Heart right ventricle (tissue), 16 donors: Measurements from ENCODE around the gene TCEAL6. TPM values are rescaled to one million over a fixed set of nuclear protein-coding genes. Genes with fewer than 3 reads are reported as not detected.
"Not testable (repeated sequence)": the region's sequence is repeated elsewhere in the genome, so short reads cannot be mapped to it uniquely, and the experiment has no call there.

Source experiments
- ATAC-seq, 8 donors: fragments of 200-7000 bp; cut with Tn5 transposase; one replicate each; pipeline ENCODE4 v1.9.1; 2020; ENCODE audit warnings: mild to moderate bottlenecking in 8 of 8, moderate library complexity in 8 of 8, moderate number of reproducible peaks in 1 of 8
- DNase-seq, 2 donors: peaks; one replicate each; pipeline ENCODE4 v3.0.0-alpha.2; 2020
- H3K27ac ChIP-seq, 10 donors: fragments of 200-600 bp; sonication (generic) in 2 of 10; one replicate each; pipeline versions ENCODE4 v1.5.0 to v1.8.0; 2020 to 2022; ENCODE audit warnings: mild to moderate bottlenecking in 3 of 10
- H3K27me3 ChIP-seq, 7 donors: fragments of 200-600 bp; one replicate each; pipeline ENCODE4 v1.8.0; 2021 to 2022; ENCODE audit warnings: mild to moderate bottlenecking in 2 of 7
- H3K36me3 ChIP-seq, 9 donors: fragments of 200-600 bp; sonication (generic) in 1 of 9; one replicate each; pipeline versions ENCODE4 v1.5.0 to v1.8.0; 2020 to 2022; ENCODE audit warnings: mild to moderate bottlenecking in 2 of 9
- H3K4me1 ChIP-seq, 9 donors: fragments of 200-600 bp; sonication (generic) in 1 of 9; one replicate each; pipeline versions ENCODE4 v1.5.0 to v1.8.0; 2020 to 2022; ENCODE audit warnings: mild to moderate bottlenecking in 4 of 9
- H3K4me3 ChIP-seq, 10 donors: fragments of 200-600 bp; sonication (generic) in 2 of 10; one replicate each; pipeline versions ENCODE4 v1.5.0 to v1.8.0; 2020 to 2022; ENCODE audit warnings: mild to moderate bottlenecking in 7 of 10, moderate library complexity in 2 of 10
- H3K9me3 ChIP-seq, 11 donors: fragments of 200-600 bp in 10 of 11; sonication (generic) in 2 of 11; one replicate each; pipeline versions ENCODE4 v1.5.0 to v1.8.0; 2013 to 2022; ENCODE audit warnings: mild to moderate bottlenecking in 2 of 11, control low read depth in 1 of 11, moderate library complexity in 1 of 11
- CTCF ChIP-seq, 9 donors: fragments of 200-600 bp; sonication (generic) in 2 of 9; IDR thresholded peaks; one replicate each; pipeline versions ENCODE4 v1.5.0 to v1.8.0; 2021 to 2022; ENCODE audit warnings: antibody characterized with exemption in 9 of 9, mild to moderate bottlenecking in 5 of 9, moderate library complexity in 1 of 9
- WGBS, 2 donors: extraction: QIAGEN DNeasy Blood & Tissue Kit; methylation state at CpG; one replicate each; pipeline ENCODE4 v1.1.7; 2013; ENCODE audit warnings: inconsistent platforms in 1 of 2; 5-methylcytosine and 5-hydroxymethylcytosine counted together
- intact Hi-C, 10 donors: fragments of 100-400 bp; cut with DNase I; formaldehyde crosslinking; loops; one replicate each; pipeline versions ENCODE4 v1.11.1 to v1.14.2; 2022
- long read RNA-seq, 3 donors: library from polyadenylated mRNA; unstranded; transcript quantifications; one replicate each; pipeline ENCODE4 v2.0.0, GENCODE V29; 2020 to 2021
- polyA plus RNA-seq, 2 donors: library from polyadenylated mRNA; stranded (reverse); fragments of 200-250 nt; gene quantifications; one replicate each; pipeline ENCODE4 v1.2.3, GENCODE V29; 2013
- total RNA-seq, 10 donors: library from RNA; stranded (reverse); fragmentation: NEBNext Ultra II Directional in 3 of 10; extraction: Animal tissue kit (Norgen Biotek cat#: 25700) in 3 of 10; gene quantifications; one replicate each; pipeline versions ENCODE4 v1.2.1 to v1.2.4, GENCODE V29; 2021 to 2023
- donor health status: Arrhythmogenic right ventricular cardiomyopathy.
- donor health status: ischemic (EF 13 %, LVEDD 7.1; RV severe dilation, severe dysfunction).
- donor health status: healthy with polysubstance abuse.
- donor health status: DM: no; HTN: yes; CAD: no.
- donor health status: DM: no; HTN: no; CAD: no.
- donor health status: ischemic (EF 25% LVEDD 6.9; RV normal size, moderate dysfunction).
- donor health status: ischemic (EF 25% LVEDD 5.7; RV mildly dilated, moderate dysfunction).
- donor health status: healthy.
- donor health status: DM: yes; HTN: yes; CAD: no.
- donor health status: Ischemic cardiomyopathy.
- donor health status: ischemic (EF 35%, LVEDD 5.7; RV mildly dilated, moderate dysfunction).
- donor health status: nonischemic (EF 11% LVEDD 7.7; RV severe dilation, severe dysfunction).
- donor health status: DM: yes; HTN: yes; CAD: no.
- donor health status: PGD.
- donor health status: ischemic (EF 29% LVEDD 5.4; RV normal size, mild dysfunction).
- donor health status: nonischemic (EF 23%, LVEDD 6.1; RV moderate dilation, normal function).

TCEAL6 gene
- total RNA-seq (not detected), polyA plus RNA-seq (not detected)
- long read RNA-seq, donor 1 = 0 reads
- long read RNA-seq, donor 2 = 0 reads
- long read RNA-seq, donor 3 = 0 reads

GRCh38 chrX:102142274-102142673, at the start of gene TCEAL6:
TCEAL6 (minus strand) TSS chrX:102142481.
- ATAC-seq, H3K4me1 ChIP-seq, H3K36me3 ChIP-seq, H3K27ac ChIP-seq, DNase-seq, H3K9me3 ChIP-seq, intact Hi-C loops, H3K4me3 ChIP-seq: not testable (repeated sequence)
- peaks cover 0 to 85% (median 2%) of the 10 kb centered on the region in 7 donors for H3K27me3 ChIP-seq
- WGBS, 2 donors = 1 to 3% methylated on average over 7 to 19 of the region's 31 CpGs

GRCh38 chrX:102185967-102186720, 43.9 kb upstream of the TCEAL6 start:
- ATAC-seq (no peak), DNase-seq (no peak)
- H3K4me3 ChIP-seq = no peak overlapping the region
- H3K36me3 ChIP-seq = no peaks in the 10 kb centered on the region
- no peak overlapping the region for H3K27ac ChIP-seq
- intact Hi-C loops = no loop called here
- peaks cover 0 to 17% (median 0%) of the 10 kb centered on the region in 11 donors for H3K9me3 ChIP-seq
- no peak for TF ChIP-seq CTCF (IDR thresholded peaks at IDR 0.05)
- H3K4me1 ChIP-seq = no peaks in the 10 kb centered on the region
- no peaks in the 10 kb centered on the region for H3K27me3 ChIP-seq
- WGBS, 2 donors = 68 to 81% methylated on average over 7 of the region's 7 CpGs

- Histone ChIP-seq H3K27me3 (peaks cover 0 to 67% (median 0%) of the 10 kb centered on the region in 7 donors), H3K4me3 (peak within 1 kb of the TSS in 9 of 10 donors; percentile 16 to 47 (median 42)), H3K9me3 (no peaks in the 10 kb centered on the region), H3K27ac (peak within 1 kb of the TSS in 1 of 10 donors; percentile 14), H3K36me3 (no peaks in the 10 kb centered on the region), H3K4me1 (no peaks in the 10 kb centered on the region)
- DNase-seq (peak; percentile 17 to 27), ATAC-seq (peak; percentile 79 to 97 (median 89))
- 0 to 1% methylated on average over 13 to 15 of the region's 15 CpGs for WGBS, 2 donors
- intact Hi-C loops = no loop called here
- no peak for TF ChIP-seq CTCF (IDR thresholded peaks at IDR 0.05)
Measured at GRCh38 chrX:102155806-102156179, 13.5 kb upstream of the TCEAL6 start, which contains the start of gene BEX5. BEX5 (minus strand) TSS chrX:102155977; CDS start chrX:102154265, 1,712 bp downstream.

- ATAC-seq = peak in 5 of 8 donors; percentile 21 to 49 (median 29)
Measured at GRCh38 chrX:102154900-102155805, 12.9 kb upstream of the TCEAL6 start.

More at GRCh38 chrX:102154900-102155805, 12.9 kb upstream of the TCEAL6 start:
- 4% methylated on average over 31 to 32 of the region's 32 CpGs for WGBS, 2 donors
- Histone ChIP-seq H3K4me1 (no peaks in the 10 kb centered on the region), H3K4me3 (peak overlapping the region in 9 of 10 donors; percentile 16 to 47 (median 42)), H3K27ac (peak overlapping the region in 1 of 10 donors; percentile 14), H3K36me3 (no peaks in the 10 kb centered on the region), H3K27me3 (peaks cover 0 to 65% (median 0%) of the 10 kb centered on the region in 7 donors), H3K9me3 (no peaks in the 10 kb centered on the region)
- intact Hi-C loops = no loop called here
- no peak for DNase-seq
- no peak for TF ChIP-seq CTCF (IDR thresholded peaks at IDR 0.05)
